HepG2 (cell line): ENCODE results near the gene ANO10. TPM values are rescaled to one million over a fixed set of nuclear protein-coding genes. Genes with fewer than 3 reads are reported as not detected.

Experiments used
- ATAC-seq: fragments of 200-7000 bp; cut with Tn5 transposase; 3 replicates; pipeline ENCODE4 v1.9.1; 2020; ENCODE audit warnings: mild to moderate bottlenecking, moderate library complexity
- BruUV-seq: library from RNA; stranded (reverse); fragments of 400-500 nt; replicated peaks from 2 replicates; lab custom pipeline; 2021; lab: Mats Ljungman, UMichigan
- CTCF ChIA-PET: fragments of 300-600 bp; formaldehyde crosslinking; extraction: SDS; loops from one replicate; lab custom pipeline; 2021; ENCODE audit warnings: low total read pairs, inconsistent platforms, low intra/inter-chr PET ratio; lab: Yijun Ruan, JAX
- POLR2A ChIA-PET: fragments of 350-600 bp; sonication (Branson Sonifier 250); formaldehyde crosslinking; loops from one replicate; lab custom pipeline; 2020; ENCODE audit warnings: antibody characterized with exemption, inconsistent platforms; lab: Yijun Ruan, JAX
- DNase-seq: peaks from one replicate; pipeline ENCODE4 v3.0.0-alpha.2; 2015; ENCODE audit warnings: low spot score
- FAIRE-seq: peaks from 3 replicates; lab custom pipeline; 2011; peaks lifted over from hg19 to GRCh38; lab: Jason Lieb, UNC
- H2AFZ ChIP-seq: one replicate; pipeline ENCODE4 v1.6.1; 2011; ENCODE audit warnings: low read length, inconsistent platforms
- H3K27ac ChIP-seq: fragments of 300-600 bp; 3 replicates; pipeline ENCODE4 v1.8.0; 2011; ENCODE audit warnings: mixed run types, mild to moderate bottlenecking, mixed read lengths, low read length, inconsistent platforms; ENCODE audit not compliant: insufficient read depth; ENCODE audit errors: extremely low read length
- H3K27me3 ChIP-seq, 2 experiments: fragments of 200-600 bp in 1 of 2; 2 replicates in 1 of 2; 3 replicates in 1 of 2; pipeline versions ENCODE4 v1.6.0 to v1.8.0; 2011; ENCODE audit warnings: low read length in 2 of 2, mild to moderate bottlenecking in 2 of 2, moderate library complexity in 2 of 2, inconsistent platforms in 1 of 2; ENCODE audit not compliant: insufficient read depth in 2 of 2, control insufficient read depth in 1 of 2
- H3K36me3 ChIP-seq, 2 experiments: fragments of 200-600 bp in 1 of 2; replicated peaks in 1 of 2; 2 replicates in 1 of 2; 3 replicates in 1 of 2; pipeline versions ENCODE4 v1.5.1 to v1.8.0; 2011; ENCODE audit warnings: low read length in 2 of 2, inconsistent platforms in 1 of 2; ENCODE audit not compliant: insufficient read depth in 2 of 2, control insufficient read depth in 1 of 2
- H3K4me1 ChIP-seq: 2 replicates; pipeline ENCODE4 v1.5.1; 2012; ENCODE audit warnings: low read length, inconsistent platforms; ENCODE audit not compliant: insufficient read depth
- H3K4me2 ChIP-seq: 2 replicates; pipeline ENCODE4 v1.6.0; 2011; ENCODE audit warnings: low read depth, low read length, inconsistent platforms
- H3K4me3 ChIP-seq, 3 experiments: fragments of 200-600 bp in 1 of 3; sonication (generic), shearing (Covaris generic) in 1 of 3; replicated peaks in 1 of 3; 2 replicates each; pipeline ENCODE4 v1.5.1; 2011 to 2016; ENCODE audit warnings: low read length in 3 of 3, inconsistent platforms in 2 of 3, low read depth in 2 of 3, mild to moderate bottlenecking in 2 of 3, control low read depth in 1 of 3, mixed read lengths in 1 of 3; ENCODE audit not compliant: insufficient read depth in 1 of 3
- H3K79me2 ChIP-seq: one replicate; pipeline ENCODE4 v1.6.1; 2011; ENCODE audit warnings: low read length, inconsistent platforms; ENCODE audit not compliant: insufficient read depth
- H3K9ac ChIP-seq: 2 replicates; pipeline ENCODE4 v1.6.0; 2011; ENCODE audit warnings: mild to moderate bottlenecking, low read depth, low read length, inconsistent platforms; ENCODE audit not compliant: insufficient read depth
- H3K9me3 ChIP-seq: 2 replicates; pipeline ENCODE4 v1.5.1; 2012; ENCODE audit warnings: mild to moderate bottlenecking, low read length
- H4K20me1 ChIP-seq: 2 replicates; pipeline ENCODE4 v1.6.0; 2011; ENCODE audit warnings: inconsistent platforms, mild to moderate bottlenecking, low read length, moderate library complexity; ENCODE audit not compliant: insufficient read depth
- DDIT3 ChIP-seq: sonication (generic); formaldehyde crosslinking; IDR thresholded peaks from 2 replicates; pipeline ENCODE4 v1.4.0; 2020; ENCODE audit warnings: mild to moderate bottlenecking, missing genetic modification reagents
- ELF4 ChIP-seq: sonication (generic); formaldehyde crosslinking; IDR thresholded peaks from 2 replicates; pipeline ENCODE4 v1.5.0; 2020; ENCODE audit warnings: missing genetic modification reagents, mild to moderate bottlenecking, moderate library complexity, borderline replicate concordance
- KDM5A ChIP-seq: fragments of 200-600 bp; sonication (generic); IDR thresholded peaks from 2 replicates; pipeline ENCODE4 v1.7.0; 2018; ENCODE audit warnings: antibody characterized with exemption, mild to moderate bottlenecking, low read length, borderline replicate concordance
- NFE2L1 ChIP-seq: sonication (generic); formaldehyde crosslinking; IDR thresholded peaks from 2 replicates; pipeline ENCODE4 v1.4.0; 2020; ENCODE audit warnings: missing genetic modification reagents, mild to moderate bottlenecking, borderline replicate concordance
- SMYD3 ChIP-seq: sonication (generic); formaldehyde crosslinking; IDR thresholded peaks from 2 replicates; pipeline ENCODE4 v1.8.1; 2023; ENCODE audit warnings: mild to moderate bottlenecking, missing genetic modification reagents
- ZBTB38 ChIP-seq: sonication (generic); formaldehyde crosslinking; IDR thresholded peaks from 2 replicates; pipeline ENCODE4 v1.5.1; 2020; ENCODE audit warnings: mild to moderate bottlenecking, missing genetic modification reagents
- ZNF503 ChIP-seq: sonication (generic); formaldehyde crosslinking; IDR thresholded peaks from 2 replicates; pipeline ENCODE4 v1.4.0; 2020; ENCODE audit warnings: missing genetic modification reagents
- WGBS: methylation state at CpG from one replicate; pipeline ENCODE4 v1.1.6; 2017; ENCODE audit warnings: low lambda C conversion rate; 5-methylcytosine and 5-hydroxymethylcytosine counted together
- in situ Hi-C: cut with HindIII; loops from 2 replicates; pipeline ENCODE4 v1.10.0; 2017; ENCODE audit warnings: low pct_unique_long_range_greater_than_20kb; ENCODE audit not compliant: extremely low pct_ligation_motif_present
- intact Hi-C: fragments of 100-400 bp; cut with micrococcal nuclease; formaldehyde crosslinking; loops from one replicate; pipeline ENCODE4 v1.10.0; 2022; ENCODE audit not compliant: unreplicated experiment
- polyA plus RNA-seq, 8 experiments: library from polyadenylated mRNA; depleted of rRNA in 3 of 8; stranded (reverse) in 7 of 8; unstranded in 1 of 8; fragments of >200 nt; fragmentation: Illumina TruSeq in 4 of 8; extraction: Trizol in 4 of 8; gene quantifications; 2 replicates each; pipeline versions ENCODE4 v1.2.1 to v1.2.3, GENCODE V29; 2011 to 2016; ENCODE audit warnings: low read depth in 4 of 8, missing spikeins in 1 of 8, mixed read lengths in 1 of 8; ENCODE audit not compliant: insufficient read depth in 1 of 8
- total RNA-seq, 5 experiments: library from RNA; depleted of rRNA; stranded (reverse); fragments of >200 nt; fragmentation: Illumina TruSeq; extraction: Trizol; gene quantifications; 2 replicates each; pipeline ENCODE4 v1.2.3, GENCODE V29; 2016; ENCODE audit warnings: low read depth in 1 of 5
- TF ChIP-seq, protein P1 (sequence below): sonication (generic); formaldehyde crosslinking; IDR thresholded peaks from 2 replicates; pipeline ENCODE4 v1.8.1; 2022; ENCODE audit warnings: mild to moderate bottlenecking, missing genetic modification reagents
- TF ChIP-seq, protein P2 (sequence below): sonication (generic); formaldehyde crosslinking; conservative IDR thresholded peaks from 2 replicates; pipeline ENCODE4 v1.4.0; 2020; ENCODE audit warnings: missing genetic modification reagents
- TF ChIP-seq, protein P3 (sequence below): sonication (generic); formaldehyde crosslinking; IDR thresholded peaks from 2 replicates; pipeline ENCODE4 v1.4.0; 2020; ENCODE audit warnings: mild to moderate bottlenecking, missing genetic modification reagents

The ANO10 gene
- total and polyA plus RNA-seq, 2 of the 13 experiments (the other 11 are each of a cell fraction or from before 2014, with no cell fraction given): 10.4 to 13.1 TPM

DNA sequence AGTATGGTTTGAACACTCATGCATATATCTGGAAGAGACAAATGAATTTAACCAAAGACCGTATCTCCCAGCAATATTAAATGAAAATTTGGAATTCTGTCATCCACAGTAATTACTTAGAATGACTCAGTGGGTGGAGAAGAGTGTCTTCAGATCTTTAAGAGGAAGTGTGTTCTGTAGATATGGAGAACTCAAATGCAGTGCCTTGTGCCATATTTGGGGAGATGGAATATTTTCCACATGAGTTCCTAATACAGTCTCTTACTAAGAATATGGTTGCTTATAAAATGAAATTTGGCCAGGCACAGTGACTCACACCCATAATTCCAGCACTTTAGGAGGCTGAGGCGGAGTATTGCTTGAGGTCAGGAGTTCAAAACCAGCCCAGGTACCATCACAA lies 40.5 kb downstream of the ANO10 start:
- H4K20me1 ChIP-seq: no peaks in the 10 kb centered on the region
- ChIA-PET POLR2A (no interaction called here), CTCF (no interaction called here)
- ATAC-seq: no peak
- no peaks in the 10 kb centered on the region for H3K4me1 ChIP-seq
- no peak for DNase-seq
- no peak for FAIRE-seq
- no peaks in the 10 kb centered on the region for H3K9me3 ChIP-seq
- in situ Hi-C loops: no loop called here
- intact Hi-C loops: no loop called here
- no peak overlapping the region for H3K9ac ChIP-seq
- H3K27ac ChIP-seq: no peak overlapping the region
- no TSS peak for BruUV-seq
- H3K27me3 ChIP-seq: no peaks in the 10 kb centered on the region
- TF ChIP-seq ELF4 (no peak), SMYD3 (no peak), KDM5A (no peak), ZNF503 (CRISPR knock-in tag) (no peak), DDIT3 (no peak), ZBTB38 (no peak), NFE2L1 (CRISPR knock-in tag) (no peak)
- TF ChIP-seq, protein P1, sequence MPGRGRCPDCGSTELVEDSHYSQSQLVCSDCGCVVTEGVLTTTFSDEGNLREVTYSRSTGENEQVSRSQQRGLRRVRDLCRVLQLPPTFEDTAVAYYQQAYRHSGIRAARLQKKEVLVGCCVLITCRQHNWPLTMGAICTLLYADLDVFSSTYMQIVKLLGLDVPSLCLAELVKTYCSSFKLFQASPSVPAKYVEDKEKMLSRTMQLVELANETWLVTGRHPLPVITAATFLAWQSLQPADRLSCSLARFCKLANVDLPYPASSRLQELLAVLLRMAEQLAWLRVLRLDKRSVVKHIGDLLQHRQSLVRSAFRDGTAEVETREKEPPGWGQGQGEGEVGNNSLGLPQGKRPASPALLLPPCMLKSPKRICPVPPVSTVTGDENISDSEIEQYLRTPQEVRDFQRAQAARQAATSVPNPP (CRISPR knock-in tag): no peak
- TF ChIP-seq, protein P2, sequence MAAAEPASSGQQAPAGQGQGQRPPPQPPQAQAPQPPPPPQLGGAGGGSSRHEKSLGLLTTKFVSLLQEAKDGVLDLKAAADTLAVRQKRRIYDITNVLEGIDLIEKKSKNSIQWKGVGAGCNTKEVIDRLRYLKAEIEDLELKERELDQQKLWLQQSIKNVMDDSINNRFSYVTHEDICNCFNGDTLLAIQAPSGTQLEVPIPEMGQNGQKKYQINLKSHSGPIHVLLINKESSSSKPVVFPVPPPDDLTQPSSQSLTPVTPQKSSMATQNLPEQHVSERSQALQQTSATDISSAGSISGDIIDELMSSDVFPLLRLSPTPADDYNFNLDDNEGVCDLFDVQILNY (CRISPR knock-in tag): no peak
- TF ChIP-seq, protein P3, sequence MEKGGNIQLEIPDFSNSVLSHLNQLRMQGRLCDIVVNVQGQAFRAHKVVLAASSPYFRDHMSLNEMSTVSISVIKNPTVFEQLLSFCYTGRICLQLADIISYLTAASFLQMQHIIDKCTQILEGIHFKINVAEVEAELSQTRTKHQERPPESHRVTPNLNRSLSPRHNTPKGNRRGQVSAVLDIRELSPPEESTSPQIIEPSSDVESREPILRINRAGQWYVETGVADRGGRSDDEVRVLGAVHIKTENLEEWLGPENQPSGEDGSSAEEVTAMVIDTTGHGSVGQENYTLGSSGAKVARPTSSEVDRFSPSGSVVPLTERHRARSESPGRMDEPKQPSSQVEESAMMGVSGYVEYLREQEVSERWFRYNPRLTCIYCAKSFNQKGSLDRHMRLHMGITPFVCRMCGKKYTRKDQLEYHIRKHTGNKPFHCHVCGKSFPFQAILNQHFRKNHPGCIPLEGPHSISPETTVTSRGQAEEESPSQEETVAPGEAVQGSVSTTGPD (CRISPR knock-in tag): no peak
- H3K36me3 ChIP-seq: no peaks in the 10 kb centered on the region
- no peak overlapping the region for H3K4me2 ChIP-seq
- H2AFZ ChIP-seq: no peak overlapping the region
- H3K79me2 ChIP-seq: no peaks in the 10 kb centered on the region
- 55% methylated on average over 2 of the region's 2 CpGs for WGBS
- H3K4me3 ChIP-seq: no peak overlapping the region
